ENCODE data around the gene USP15. TPM values are rescaled to one million over a fixed set of nuclear protein-coding genes. Genes with fewer than 3 reads are reported as not detected.

USP15 gene
- total RNA-seq, 4 donors from 2014 or later = 70.8 to 99.4 (median 77.9) TPM

- Histone ChIP-seq H3K4me3 (no peak overlapping the region), H3K9me3 (peaks cover 2 to 31% (median 7%) of the 10 kb centered on the region in 4 donors), H3K4me1 (peaks cover 0 to 17% (median 0%) of the 10 kb centered on the region in 4 donors), H3K27me3 (no peaks in the 10 kb centered on the region), H3K36me3 (peaks cover 0 to 70% (median 8%) of the 10 kb centered on the region in 3 donors), H3K27ac (no peak overlapping the region)
- TF ChIP-seq EP300 (IDR thresholded peaks at IDR 0.05) (no peak), POLR2A (IDR thresholded peaks at IDR 0.05) (no peak)
- TF ChIP-seq, protein P1, sequence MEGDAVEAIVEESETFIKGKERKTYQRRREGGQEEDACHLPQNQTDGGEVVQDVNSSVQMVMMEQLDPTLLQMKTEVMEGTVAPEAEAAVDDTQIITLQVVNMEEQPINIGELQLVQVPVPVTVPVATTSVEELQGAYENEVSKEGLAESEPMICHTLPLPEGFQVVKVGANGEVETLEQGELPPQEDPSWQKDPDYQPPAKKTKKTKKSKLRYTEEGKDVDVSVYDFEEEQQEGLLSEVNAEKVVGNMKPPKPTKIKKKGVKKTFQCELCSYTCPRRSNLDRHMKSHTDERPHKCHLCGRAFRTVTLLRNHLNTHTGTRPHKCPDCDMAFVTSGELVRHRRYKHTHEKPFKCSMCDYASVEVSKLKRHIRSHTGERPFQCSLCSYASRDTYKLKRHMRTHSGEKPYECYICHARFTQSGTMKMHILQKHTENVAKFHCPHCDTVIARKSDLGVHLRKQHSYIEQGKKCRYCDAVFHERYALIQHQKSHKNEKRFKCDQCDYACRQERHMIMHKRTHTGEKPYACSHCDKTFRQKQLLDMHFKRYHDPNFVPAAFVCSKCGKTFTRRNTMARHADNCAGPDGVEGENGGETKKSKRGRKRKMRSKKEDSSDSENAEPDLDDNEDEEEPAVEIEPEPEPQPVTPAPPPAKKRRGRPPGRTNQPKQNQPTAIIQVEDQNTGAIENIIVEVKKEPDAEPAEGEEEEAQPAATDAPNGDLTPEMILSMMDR (IDR thresholded peaks at IDR 0.05) = no peak
- 84 to 85% methylated on average over 6 of the region's 6 CpGs for WGBS, 2 donors
- DNase-seq (ENCODE audit: low spot score in 2 of 2) = no peak
Measured at GRCh38 chr12:62301080-62301798, 41.0 kb downstream of the USP15 start.

GRCh38 chr12:62301799-62302133 is 41.6 kb downstream of the USP15 start:
- WGBS, 2 donors = 73 to 83% methylated on average over 1 of the region's 1 CpG
- no peak for DNase-seq (ENCODE audit: low spot score in 2 of 2)
- H3K27me3 ChIP-seq = no peaks in the 10 kb centered on the region
- no peak overlapping the region for H3K27ac ChIP-seq
- H3K36me3 ChIP-seq = peaks cover 0 to 68% (median 8%) of the 10 kb centered on the region in 3 donors
- H3K4me1 ChIP-seq = peaks cover 0 to 17% (median 0%) of the 10 kb centered on the region in 4 donors
- H3K4me3 ChIP-seq = no peak overlapping the region
- peaks cover 2 to 30% (median 7%) of the 10 kb centered on the region in 4 donors for H3K9me3 ChIP-seq
- no peak for TF ChIP-seq POLR2A (IDR thresholded peaks at IDR 0.05)
- no peak for TF ChIP-seq EP300 (IDR thresholded peaks at IDR 0.05)
- TF ChIP-seq, protein P1 (IDR thresholded peaks at IDR 0.05) = no peak

DNA sequence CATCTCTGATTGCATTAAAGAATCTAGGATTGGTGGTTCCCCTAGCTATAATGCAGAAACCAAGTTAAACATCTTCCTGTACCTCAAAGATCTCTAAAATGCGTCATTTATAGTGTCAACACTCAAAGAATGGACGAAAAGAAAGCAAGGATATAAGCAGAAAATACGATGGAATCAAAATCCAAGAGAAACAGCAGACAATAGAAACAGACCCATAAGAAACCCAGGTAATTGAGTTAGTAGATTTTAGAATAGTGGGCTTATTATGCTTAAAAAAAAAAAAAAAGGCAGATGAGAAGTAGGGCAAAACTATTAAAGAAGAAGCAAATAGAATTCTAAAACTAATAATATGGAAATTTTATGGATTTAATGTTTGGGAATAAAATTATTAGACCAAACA is 44.4 kb downstream of the USP15 start:
- peaks cover 0 to 14% (median 0%) of the 10 kb centered on the region in 4 donors for H3K4me1 ChIP-seq
- no peak overlapping the region for H3K4me3 ChIP-seq
- 95% methylated on average over 3 of the region's 3 CpGs for WGBS, 2 donors
- H3K36me3 ChIP-seq = peaks cover 0 to 54% (median 8%) of the 10 kb centered on the region in 3 donors
- no peak overlapping the region for H3K27ac ChIP-seq
- TF ChIP-seq, protein P1 (IDR thresholded peaks at IDR 0.05) = no peak
- no peak for TF ChIP-seq EP300 (IDR thresholded peaks at IDR 0.05)
- TF ChIP-seq POLR2A (IDR thresholded peaks at IDR 0.05) = no peak
- H3K9me3 ChIP-seq = peaks cover 2 to 18% (median 5%) of the 10 kb centered on the region in 4 donors
- no peaks in the 10 kb centered on the region for H3K27me3 ChIP-seq
- DNase-seq (ENCODE audit: low spot score in 2 of 2) = no peak

- no peak for DNase-seq (ENCODE audit: low spot score in 2 of 2)
- TF ChIP-seq, protein P1 (IDR thresholded peaks at IDR 0.05) = no peak
- TF ChIP-seq EP300 (IDR thresholded peaks at IDR 0.05) (no peak), POLR2A (IDR thresholded peaks at IDR 0.05) (no peak)
- Histone ChIP-seq H3K27me3 (no peaks in the 10 kb centered on the region), H3K9me3 (peaks cover 2 to 18% (median 5%) of the 10 kb centered on the region in 4 donors), H3K4me3 (no peak overlapping the region), H3K27ac (no peak overlapping the region), H3K36me3 (peaks cover 0 to 54% (median 8%) of the 10 kb centered on the region in 3 donors), H3K4me1 (peaks cover 0 to 7% (median 0%) of the 10 kb centered on the region in 4 donors)
- WGBS, 2 donors = 97 to 98% methylated on average over 8 of the region's 8 CpGs
Measured at GRCh38 chr12:62305778-62306177, 45.6 kb downstream of the USP15 start.

Data from tibial nerve (tissue), 4 donors.